ENCODE results near the gene ZC3H4.

The ZC3H4 gene

DNA sequence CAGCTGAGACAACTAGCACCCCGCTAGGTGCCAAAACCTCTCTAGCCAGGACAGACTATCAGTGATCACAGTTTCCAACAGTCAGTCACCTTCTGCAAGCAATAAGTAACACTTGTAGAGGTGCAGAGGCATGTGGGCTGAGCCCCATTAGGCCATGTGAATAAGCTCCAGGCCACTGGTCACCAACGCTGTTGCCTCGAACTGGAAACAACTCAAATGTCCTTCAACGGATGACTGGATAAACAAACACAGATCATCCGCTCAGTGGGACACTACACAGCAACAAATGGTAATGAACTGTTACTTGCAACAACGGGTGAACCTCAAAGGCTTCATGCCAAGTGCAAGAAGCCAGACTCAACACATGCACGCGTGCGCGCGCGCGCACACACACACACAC lies 37.6 kb downstream of the ZC3H4 start:
- ChIA-PET POLR2A (interaction anchor here (0.7 kb wide), 1 partner anchor 38 kb away, joined by 3 read pairs; the partner anchor contains the start of gene ZC3H4), CTCF (interaction anchor here (0.7 to 2.8 kb wide), 5 partner anchors 38 to 56 kb away, joined by 3 to 12 read pairs (median 5); no protein-coding TSS in a partner anchor)
- no peak overlapping the region for H3K4me3 ChIP-seq (ENCODE audit: low read depth, low read length)
- no peak for DNase-seq (ENCODE audit: low read depth, low spot score)
- TF ChIP-seq, protein P1, sequence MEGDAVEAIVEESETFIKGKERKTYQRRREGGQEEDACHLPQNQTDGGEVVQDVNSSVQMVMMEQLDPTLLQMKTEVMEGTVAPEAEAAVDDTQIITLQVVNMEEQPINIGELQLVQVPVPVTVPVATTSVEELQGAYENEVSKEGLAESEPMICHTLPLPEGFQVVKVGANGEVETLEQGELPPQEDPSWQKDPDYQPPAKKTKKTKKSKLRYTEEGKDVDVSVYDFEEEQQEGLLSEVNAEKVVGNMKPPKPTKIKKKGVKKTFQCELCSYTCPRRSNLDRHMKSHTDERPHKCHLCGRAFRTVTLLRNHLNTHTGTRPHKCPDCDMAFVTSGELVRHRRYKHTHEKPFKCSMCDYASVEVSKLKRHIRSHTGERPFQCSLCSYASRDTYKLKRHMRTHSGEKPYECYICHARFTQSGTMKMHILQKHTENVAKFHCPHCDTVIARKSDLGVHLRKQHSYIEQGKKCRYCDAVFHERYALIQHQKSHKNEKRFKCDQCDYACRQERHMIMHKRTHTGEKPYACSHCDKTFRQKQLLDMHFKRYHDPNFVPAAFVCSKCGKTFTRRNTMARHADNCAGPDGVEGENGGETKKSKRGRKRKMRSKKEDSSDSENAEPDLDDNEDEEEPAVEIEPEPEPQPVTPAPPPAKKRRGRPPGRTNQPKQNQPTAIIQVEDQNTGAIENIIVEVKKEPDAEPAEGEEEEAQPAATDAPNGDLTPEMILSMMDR (IDR thresholded peaks at IDR 0.05; ENCODE audit: insufficient read depth, low read length, missing control alignments), result no peak

DNA sequence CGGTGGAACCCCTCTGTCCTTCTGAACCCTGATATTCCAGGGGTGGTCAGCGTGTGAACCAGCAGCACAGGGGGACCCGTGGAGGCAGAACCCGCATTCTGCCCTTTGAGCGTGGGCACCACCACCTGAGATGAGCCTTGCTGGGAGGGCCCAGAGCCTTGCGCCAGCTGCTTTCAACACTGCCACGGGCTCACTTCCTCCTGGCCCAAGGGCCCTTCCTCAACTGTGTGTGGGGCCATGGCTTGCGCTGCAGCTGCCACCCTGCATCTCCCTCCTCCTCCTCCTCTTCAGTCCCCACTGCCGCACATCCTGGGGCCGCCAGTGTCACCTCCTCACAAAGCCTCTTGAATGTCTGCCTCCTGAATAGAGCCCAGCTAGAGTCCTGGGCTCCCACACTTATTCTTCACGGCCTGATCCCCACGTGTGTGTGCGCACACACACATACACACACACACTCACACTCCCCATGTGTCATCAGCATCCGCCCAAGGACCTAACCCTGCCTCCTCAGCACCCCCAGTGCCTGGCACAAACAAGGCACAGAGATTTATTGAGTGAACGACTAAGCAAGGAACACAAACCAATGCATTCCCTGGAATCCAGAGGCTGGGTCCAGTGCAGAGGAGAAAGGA lies 38.3 kb downstream of the ZC3H4 start:
- POLR2A ChIA-PET, result interaction anchor here (0.7 kb wide), 1 partner anchor 38 kb away, joined by 3 read pairs; the partner anchor contains the start of gene ZC3H4
- H3K4me3 ChIP-seq (ENCODE audit: low read depth, low read length), result no peak overlapping the region
- CTCF ChIA-PET, result interaction anchor here (0.7 to 2.8 kb wide), 5 partner anchors 37 to 56 kb away, joined by 3 to 12 read pairs (median 5); no protein-coding TSS in a partner anchor
- TF ChIP-seq, protein P1 (IDR thresholded peaks at IDR 0.05; ENCODE audit: insufficient read depth, low read length, missing control alignments), result no peak
- DNase-seq (ENCODE audit: low read depth, low spot score), result no peak

DNA sequence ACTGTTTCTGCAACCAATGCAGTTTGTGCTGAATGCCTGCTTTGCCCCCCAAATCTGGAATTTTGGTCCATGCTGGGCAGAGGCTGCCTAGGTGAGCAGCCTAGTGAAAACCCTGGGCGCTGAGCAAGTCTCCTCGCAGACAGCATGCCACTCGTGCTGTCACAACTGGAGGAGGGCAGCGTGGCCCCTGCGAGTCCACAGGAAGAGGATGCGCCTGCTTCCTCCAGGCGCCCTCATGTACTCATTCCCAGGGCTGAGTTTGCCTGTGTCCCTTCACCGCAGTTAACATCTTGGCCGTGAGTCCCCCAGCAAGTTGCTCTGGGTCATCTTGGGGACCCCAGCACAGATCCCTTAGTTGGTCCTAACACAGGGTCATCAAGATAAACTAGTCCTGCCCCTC lies 39.0 kb downstream of the ZC3H4 start:
- ChIA-PET POLR2A (no interaction called here), CTCF (interaction anchor here (1.8 kb wide), 1 partner anchor 39 kb away, joined by 5 read pairs; no protein-coding TSS in a partner anchor)
- TF ChIP-seq, protein P1 (IDR thresholded peaks at IDR 0.05; ENCODE audit: insufficient read depth, low read length, missing control alignments), result no peak
- DNase-seq (ENCODE audit: low read depth, low spot score), result no peak
- no peak overlapping the region for H3K4me3 ChIP-seq (ENCODE audit: low read depth, low read length)

DNA sequence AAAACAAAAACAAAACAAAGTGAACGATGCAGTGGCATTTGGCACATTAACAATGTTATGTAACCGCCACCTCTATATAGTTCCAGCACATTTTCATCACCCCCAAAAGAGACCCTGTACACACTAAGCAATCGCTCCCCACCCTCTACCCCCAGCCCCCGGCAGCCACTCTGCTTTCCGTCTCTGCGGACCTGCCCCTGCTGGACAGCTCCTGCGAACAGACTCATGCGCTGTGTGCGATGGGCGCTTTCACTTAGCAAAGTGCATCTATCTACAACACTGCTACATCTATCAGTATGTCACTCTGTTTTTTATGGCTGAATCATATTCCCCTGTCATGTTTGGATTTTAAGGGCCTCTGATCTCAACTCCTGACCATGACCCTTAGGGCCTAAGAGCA lies 40.0 kb downstream of the ZC3H4 start:
- CTCF ChIA-PET, result no interaction called here
- TF ChIP-seq, protein P1 (IDR thresholded peaks at IDR 0.05; ENCODE audit: insufficient read depth, low read length, missing control alignments), result no peak
- no peak for DNase-seq (ENCODE audit: low read depth, low spot score)
- H3K4me3 ChIP-seq (ENCODE audit: low read depth, low read length), result no peak overlapping the region
- POLR2A ChIA-PET, result no interaction called here

DNA sequence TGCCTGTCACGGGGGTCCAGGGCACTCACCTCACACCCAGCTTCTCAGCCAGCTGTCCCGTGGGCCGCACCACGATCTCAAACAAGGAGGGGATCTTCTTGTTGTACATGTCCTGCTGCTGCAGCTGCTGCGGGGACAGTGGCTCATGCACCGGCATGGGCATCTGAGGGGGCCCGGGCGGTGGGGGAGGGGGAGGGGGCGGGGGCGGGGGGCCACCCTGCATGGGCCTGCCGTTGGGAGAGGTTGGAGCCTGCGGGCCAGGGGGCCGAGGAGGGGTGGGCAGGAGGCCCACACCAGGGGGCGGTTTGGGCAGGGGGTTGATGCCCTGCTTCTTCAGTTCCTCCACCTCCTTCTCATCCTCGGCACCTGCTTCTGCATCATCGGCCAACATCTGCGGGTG lies 41.3 kb downstream of the ZC3H4 start:
- CTCF ChIA-PET, result interaction anchor here (0.6 to 1.8 kb wide), 2 partner anchors 19 to 59 kb away, joined by 3 read pairs; no protein-coding TSS in a partner anchor
- POLR2A ChIA-PET, result interaction anchor here (1.0 kb wide), 1 partner anchor 34 kb away, joined by 3 read pairs; no protein-coding TSS in a partner anchor
- DNase-seq (ENCODE audit: low read depth, low spot score), result no peak
- TF ChIP-seq, protein P1 (IDR thresholded peaks at IDR 0.05; ENCODE audit: insufficient read depth, low read length, missing control alignments), result no peak
- H3K4me3 ChIP-seq (ENCODE audit: low read depth, low read length), result no peak overlapping the region

DNA sequence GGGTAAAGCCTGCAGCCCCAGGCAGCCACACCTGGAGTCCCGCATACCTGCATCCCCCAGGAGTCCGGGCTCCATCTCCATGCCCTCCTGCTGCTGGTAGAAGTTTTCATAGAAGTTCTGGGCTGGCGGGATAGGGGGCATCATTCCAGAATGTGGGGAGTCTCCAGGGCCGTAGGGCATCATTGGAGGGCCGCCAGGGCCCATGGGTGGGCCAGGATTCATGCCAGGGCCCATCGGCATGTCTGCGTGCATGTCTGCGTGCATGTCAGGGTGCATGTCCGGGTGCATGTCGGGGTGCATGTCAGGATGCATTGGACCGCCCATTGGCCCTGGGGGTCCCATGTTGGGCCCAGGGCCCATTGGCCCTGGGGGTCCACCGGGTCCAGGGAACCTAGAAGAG lies 41.8 kb downstream of the ZC3H4 start:
- TF ChIP-seq, protein P1 (IDR thresholded peaks at IDR 0.05; ENCODE audit: insufficient read depth, low read length, missing control alignments), result no peak
- POLR2A ChIA-PET, result interaction anchor here (1.0 kb wide), 1 partner anchor 35 kb away, joined by 3 read pairs; no protein-coding TSS in a partner anchor
- CTCF ChIA-PET, result interaction anchor here (1.8 kb wide), 1 partner anchor 58 kb away, joined by 3 read pairs; no protein-coding TSS in a partner anchor
- DNase-seq (ENCODE audit: low read depth, low spot score), result no peak
- H3K4me3 ChIP-seq (ENCODE audit: low read depth, low read length), result no peak overlapping the region

Data from AG04449 (cell line).